GM23338 (cell line): ENCODE results near the gene SMCO2. TPM values are rescaled to one million over a fixed set of nuclear protein-coding genes. Genes with fewer than 3 reads are reported as not detected.

ENCODE experiments used
- ATAC-seq: fragments of 200-7000 bp; cut with Tn5 transposase; 3 replicates; pipeline ENCODE4 v1.9.1; 2020
- DNase-seq: peaks from one replicate; pipeline ENCODE4 v3.0.0-alpha.2; 2015; ENCODE audit warnings: low spot score
- H2AFZ ChIP-seq: fragments of 200-600 bp; sonication (generic); 2 replicates; pipeline ENCODE4 v1.8.0; 2016; ENCODE audit warnings: antibody characterized with exemption, mild to moderate bottlenecking, moderate library complexity
- H3F3A ChIP-seq: fragments of 200-600 bp; sonication (generic); replicated peaks from 2 replicates; pipeline ENCODE4 v1.8.0; 2017; ENCODE audit warnings: antibody characterized with exemption, mixed run types, low read depth
- H3K27ac ChIP-seq: fragments of 200-600 bp; sonication (generic); 2 replicates; pipeline ENCODE4 v1.6.1; 2016; ENCODE audit warnings: low read depth
- H3K27me3 ChIP-seq: fragments of 200-600 bp; sonication (generic); 2 replicates; pipeline ENCODE4 v1.8.0; 2016; ENCODE audit warnings: mild to moderate bottlenecking, mixed run types, moderate library complexity; ENCODE audit not compliant: insufficient read depth
- H3K36me3 ChIP-seq: fragments of 200-600 bp; sonication (generic); 2 replicates; pipeline ENCODE4 v1.8.0; 2016; ENCODE audit warnings: mild to moderate bottlenecking; ENCODE audit not compliant: insufficient read depth
- H3K4me1 ChIP-seq: fragments of 200-600 bp; sonication (generic); 2 replicates; pipeline ENCODE4 v1.8.0; 2016; ENCODE audit warnings: mild to moderate bottlenecking, moderate library complexity; ENCODE audit not compliant: insufficient read depth
- H3K4me2 ChIP-seq: fragments of 200-600 bp; sonication (generic); 2 replicates; pipeline ENCODE4 v1.7.1; 2017; ENCODE audit warnings: mixed run types
- H3K4me3 ChIP-seq: fragments of 200-600 bp; sonication (generic); 2 replicates; pipeline ENCODE4 v1.6.1; 2016; ENCODE audit warnings: mixed run types
- H3K79me2 ChIP-seq: fragments of 200-600 bp; sonication (generic); replicated peaks from 2 replicates; pipeline ENCODE4 v1.8.0; 2017; ENCODE audit warnings: mild to moderate bottlenecking; ENCODE audit not compliant: insufficient read depth
- H3K9me2 ChIP-seq: fragments of 200-600 bp; sonication (generic); 2 replicates; pipeline ENCODE4 v1.8.0; 2017; ENCODE audit not compliant: insufficient read depth
- H4K20me1 ChIP-seq: fragments of 200-600 bp; sonication (generic); replicated peaks from 2 replicates; pipeline ENCODE4 v1.8.0; 2017; ENCODE audit warnings: mild to moderate bottlenecking; ENCODE audit not compliant: insufficient read depth
- H3K27ac Mint-ChIP-seq: 2 replicates; pipeline ENCODE4 v1.8.0; 2020; ENCODE audit warnings: inconsistent platforms, mild to moderate bottlenecking, moderate library complexity, mixed read lengths
- H3K27me3 Mint-ChIP-seq: 3 replicates; pipeline ENCODE4 v1.8.0; 2022; ENCODE audit warnings: low read depth, mild to moderate bottlenecking, moderate library complexity, mixed read lengths, inconsistent platforms; ENCODE audit not compliant: insufficient read depth, poor library complexity
- H3K36me3 Mint-ChIP-seq: 3 replicates; pipeline ENCODE4 v1.8.0; 2021; ENCODE audit warnings: low read depth, mild to moderate bottlenecking, inconsistent platforms, moderate library complexity, mixed read lengths
- H3K4me1 Mint-ChIP-seq: 3 replicates; pipeline ENCODE4 v1.8.0; 2020; ENCODE audit warnings: mild to moderate bottlenecking, inconsistent platforms, mixed read lengths
- H3K4me3 Mint-ChIP-seq: 3 replicates; pipeline ENCODE4 v1.8.0; 2021; ENCODE audit warnings: moderate library complexity, mild to moderate bottlenecking, inconsistent platforms, mixed read lengths
- H3K9me3 Mint-ChIP-seq: 3 replicates; pipeline ENCODE4 v1.8.0; 2020; ENCODE audit warnings: moderate library complexity, mild to moderate bottlenecking, inconsistent platforms, mixed read lengths
- CREB1 ChIP-seq: fragments of 250-450 bp; sonication (Bioruptor Pico); IDR thresholded peaks from 2 replicates; pipeline ENCODE4 v1.5.0; 2020; ENCODE audit warnings: low read depth, mild to moderate bottlenecking, moderate library complexity
- CTCF ChIP-seq, 2 experiments: fragments of 200-600 bp in 1 of 2; sonication (generic) in 1 of 2; conservative IDR thresholded peaks; 2 replicates each; pipeline versions ENCODE4 v1.5.1 to v1.6.1; 2016 to 2017; ENCODE audit warnings: antibody characterized with exemption in 2 of 2, low read depth in 2 of 2, mild to moderate bottlenecking in 2 of 2, moderate library complexity in 1 of 2
- ETS1 ChIP-seq: IDR thresholded peaks from 2 replicates; pipeline ENCODE4 v1.6.1; 2016; ENCODE audit warnings: antibody characterized with exemption
- EZH2 ChIP-seq: fragments of 200-600 bp; sonication (generic); IDR thresholded peaks from one replicate; pipeline ENCODE4 v1.8.0; 2017; ENCODE audit warnings: antibody characterized with exemption, mild to moderate bottlenecking, low read depth; ENCODE audit not compliant: unreplicated experiment
- EZH2phosphoT487 ChIP-seq: fragments of 200-600 bp; sonication (generic); IDR thresholded peaks from one replicate; pipeline ENCODE4 v1.8.1; 2018; ENCODE audit warnings: antibody characterized with exemption; ENCODE audit not compliant: unreplicated experiment
- JUNB ChIP-seq: IDR thresholded peaks from one replicate; pipeline ENCODE4 v1.6.1; 2016; ENCODE audit warnings: antibody characterized with exemption; ENCODE audit not compliant: unreplicated experiment
- NANOG ChIP-seq: IDR thresholded peaks from 2 replicates; pipeline ENCODE4 v1.6.1; 2016; ENCODE audit warnings: antibody characterized with exemption, borderline replicate concordance
- POLR2AphosphoS5 ChIP-seq: IDR thresholded peaks from 2 replicates; pipeline ENCODE4 v1.6.1; 2016; ENCODE audit warnings: antibody characterized with exemption, low read depth
- REST ChIP-seq: IDR thresholded peaks from one replicate; pipeline ENCODE4 v1.6.1; 2018; ENCODE audit warnings: antibody characterized with exemption; ENCODE audit not compliant: unreplicated experiment
- STAT1 ChIP-seq: IDR thresholded peaks from one replicate; pipeline ENCODE4 v1.6.1; 2016; ENCODE audit warnings: antibody characterized with exemption; ENCODE audit not compliant: unreplicated experiment
- ZNF114 ChIP-seq: fragments of 250-450 bp; sonication (Bioruptor Pico); IDR thresholded peaks from 2 replicates; pipeline ENCODE4 v1.5.0; 2020; ENCODE audit warnings: mild to moderate bottlenecking, moderate library complexity
- ZNF331 ChIP-seq: fragments of 250-450 bp; sonication (Bioruptor Pico); IDR thresholded peaks from 2 replicates; pipeline ENCODE4 v1.5.0; 2020; ENCODE audit warnings: low read depth, mild to moderate bottlenecking, moderate library complexity
- ZNF462 ChIP-seq: fragments of 250-450 bp; sonication (Bioruptor Pico); IDR thresholded peaks from 2 replicates; pipeline ENCODE4 v1.5.0; 2020; ENCODE audit warnings: mild to moderate bottlenecking, moderate library complexity
- polyA plus RNA-seq: library from polyadenylated mRNA; unstranded; fragments of >200 nt; fragmentation: Nextera tagmentation; extraction: Ambion mirVana; gene quantifications from 2 replicates; pipeline ENCODE4 v1.2.1, GENCODE V29; 2016
- total RNA-seq: library from RNA; depleted of rRNA; stranded (reverse); fragments of >200 nt; shearing (Covaris generic); gene quantifications from 2 replicates; pipeline ENCODE4 v1.2.3, GENCODE V29; 2014

Gene SMCO2
- total and polyA plus RNA-seq, 2 experiments from 2014 or later: 0.86 TPM; not detected in 1

GRCh38 chr12:27527512-27527911 lies 81.0 kb downstream of the SMCO2 start:
- no peak overlapping the region for H3K27ac Mint-ChIP-seq
- H3K4me2 ChIP-seq: no peak overlapping the region
- H3K36me3 ChIP-seq: no peaks in the 10 kb centered on the region
- DNase-seq: no peak
- H3K9me2 ChIP-seq: no peaks in the 10 kb centered on the region
- H3K4me1 ChIP-seq: peaks cover 25% of the 10 kb centered on the region
- TF ChIP-seq REST (no peak), ZNF462 (no peak), EZH2phosphoT487 (no peak), CTCF (conservative IDR thresholded peaks at IDR 0.05; ENCODE audit: low read depth in 2 of 2) (no peak), JUNB (no peak), ZNF331 (CRISPR knock-in tag) (no peak), CREB1 (CRISPR knock-in tag) (no peak), ETS1 (no peak), EZH2 (no peak), ZNF114 (CRISPR knock-in tag) (no peak), STAT1 (no peak), POLR2AphosphoS5 (no peak), NANOG (no peak)
- ATAC-seq: no peak
- H3F3A ChIP-seq: no peaks in the 10 kb centered on the region
- no peak overlapping the region for H3K27ac ChIP-seq
- H3K4me1 Mint-ChIP-seq: peaks cover 34% of the 10 kb centered on the region
- H2AFZ ChIP-seq: no peak overlapping the region
- peaks cover 12% of the 10 kb centered on the region for H3K27me3 ChIP-seq
- H3K27me3 Mint-ChIP-seq: peaks cover 5% of the 10 kb centered on the region
- peaks cover 4% of the 10 kb centered on the region for H4K20me1 ChIP-seq
- H3K79me2 ChIP-seq: peaks cover 70% of the 10 kb centered on the region
- H3K36me3 Mint-ChIP-seq: no peaks in the 10 kb centered on the region
- H3K4me3 ChIP-seq: no peak overlapping the region
- H3K9me3 Mint-ChIP-seq: no peaks in the 10 kb centered on the region
- no peak overlapping the region for H3K4me3 Mint-ChIP-seq
